Hippocampal formation (tissue), 2 donors: ENCODE measurements around the gene SMAD6.

Source experiments
- DNase-seq, 2 donors: peaks; one replicate each; lab custom pipeline; 2025; lab: John Stamatoyannopoulos, UW

Gene SMAD6

DNA sequence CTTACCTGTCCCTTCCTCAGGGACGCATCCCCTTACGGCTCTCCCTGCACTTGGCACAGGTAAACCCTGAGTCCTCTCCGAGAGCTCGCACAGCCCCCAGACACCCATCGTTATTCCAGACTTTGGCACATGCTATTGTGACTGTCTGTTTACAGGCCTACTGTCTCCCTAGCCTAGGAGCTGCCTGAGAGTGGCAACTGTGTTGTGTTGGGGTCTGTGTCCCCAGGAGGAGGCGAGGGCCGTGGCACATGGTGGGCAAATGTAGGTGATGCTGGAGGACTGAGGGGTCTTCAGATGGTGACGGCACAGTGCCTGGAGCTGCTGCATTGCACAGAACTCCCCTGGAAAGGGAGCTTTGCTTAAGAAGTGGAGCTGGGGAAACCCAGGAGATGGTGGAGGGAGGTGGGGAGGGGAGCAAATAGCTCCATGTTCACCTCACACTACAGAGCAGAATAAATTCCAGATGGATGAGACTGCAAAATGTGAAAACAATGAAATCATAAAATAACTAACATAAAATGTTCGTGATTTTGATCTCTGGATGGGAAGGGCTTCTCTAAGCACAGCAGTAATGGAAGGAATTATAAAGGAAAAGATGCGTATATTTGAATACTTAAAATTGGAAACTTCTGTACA lies 96.5 kb downstream of the SMAD6 start:
- no peak for DNase-seq

- DNase-seq = no peak
These were observed 97.2 kb downstream of the SMAD6 start for GRCh38 chr15:66799242-66799641.

DNA sequence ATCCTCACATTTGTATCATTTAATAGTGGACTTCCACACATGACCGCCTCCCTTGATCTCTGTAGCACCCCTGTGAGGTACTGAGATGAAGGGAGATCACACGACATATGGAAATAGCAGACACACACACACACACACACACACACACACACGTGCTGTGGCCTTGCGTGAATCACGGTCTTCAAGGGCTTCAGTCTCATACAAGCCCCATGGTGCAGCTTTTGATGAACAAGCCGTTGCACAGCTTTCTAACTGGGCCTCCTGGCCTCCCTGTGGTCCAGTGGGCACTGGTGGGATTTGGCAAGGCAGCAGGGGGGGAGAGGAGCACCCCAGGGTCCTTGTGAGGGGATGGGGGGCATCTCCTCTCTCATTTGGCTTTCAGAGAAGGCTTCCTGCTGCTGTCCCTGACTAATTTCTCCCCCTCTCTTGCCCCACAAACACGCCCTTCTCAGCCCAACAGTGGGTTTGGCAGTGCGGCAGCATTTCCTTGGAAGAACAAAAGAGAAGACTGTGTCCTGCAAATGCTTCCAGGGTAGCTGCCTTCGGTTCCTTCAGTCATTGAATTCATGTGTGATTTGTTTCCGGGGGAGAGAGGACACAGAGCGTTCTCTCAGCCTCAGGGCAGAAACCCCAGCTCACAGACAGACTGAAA lies 98.7 kb downstream of the SMAD6 start:
- no peak for DNase-seq

DNA sequence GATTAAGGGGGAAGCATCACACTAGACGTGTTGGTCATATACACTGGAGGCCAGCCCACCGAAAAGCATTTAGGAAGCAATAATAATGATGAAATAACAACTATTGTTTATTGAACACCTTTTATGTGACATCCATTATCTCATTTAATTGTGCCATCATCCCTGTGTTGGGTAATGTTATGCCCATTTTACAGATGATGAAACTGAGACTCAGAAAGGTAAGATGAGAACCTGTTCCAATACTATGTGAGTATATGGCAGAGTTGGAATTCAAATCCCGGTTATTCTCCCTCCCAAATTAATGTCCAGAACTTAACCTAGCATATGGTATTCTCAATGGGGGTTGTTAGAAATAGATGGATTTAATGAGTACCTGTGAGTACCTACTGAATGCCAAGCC lies 99.2 kb downstream of the SMAD6 start:
- no peak for DNase-seq

DNA sequence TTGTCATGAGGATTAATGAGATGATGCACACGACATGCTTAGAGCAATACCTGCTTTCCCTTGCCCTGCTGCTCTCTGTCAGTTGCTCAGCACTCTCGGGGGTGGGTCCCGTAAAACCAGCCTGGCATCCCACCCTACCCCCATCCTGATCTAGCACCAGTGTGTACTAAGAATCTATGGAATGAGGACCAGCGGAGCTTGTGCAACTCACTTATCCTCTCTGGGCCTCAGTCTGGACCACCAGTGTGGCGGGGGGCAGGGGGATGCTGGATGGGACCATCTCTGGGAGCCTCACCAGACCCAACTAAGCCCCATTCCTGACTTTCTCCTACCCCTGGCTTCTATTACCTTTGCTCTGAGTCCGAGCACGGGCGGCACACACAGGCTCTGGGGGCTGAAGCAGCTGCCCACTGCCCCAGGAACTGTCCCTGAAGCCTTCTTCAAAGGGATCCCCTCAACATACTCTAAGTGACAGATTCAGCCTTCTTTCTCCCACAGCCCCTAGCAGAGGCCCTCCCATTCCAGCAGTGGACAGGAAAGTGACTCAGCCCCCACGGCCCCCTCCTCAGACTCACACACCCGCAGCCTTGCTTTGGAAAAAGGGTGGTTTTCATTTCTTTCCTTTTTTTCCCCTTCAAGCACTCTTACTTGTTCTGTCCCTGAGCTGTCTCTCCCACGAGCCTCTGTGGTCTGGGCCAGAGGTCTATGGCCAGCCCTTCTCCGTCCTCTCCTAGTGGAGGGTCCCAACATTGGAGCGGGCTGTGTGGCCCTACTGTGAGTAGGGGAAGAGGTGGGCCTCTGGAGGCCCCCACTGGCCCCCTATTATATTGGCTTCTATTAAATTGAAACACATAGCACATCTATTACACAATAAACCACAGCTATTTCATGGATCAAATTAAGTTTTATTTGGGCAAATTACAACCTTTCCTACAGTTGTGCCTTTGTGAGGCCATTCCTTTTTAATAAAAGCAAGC lies 100.3 kb downstream of the SMAD6 start:
- no peak for DNase-seq

GRCh38 chr15:66803182-66803729 lies 101.2 kb downstream of the SMAD6 start:
- no peak for DNase-seq

- no peak for DNase-seq
These were observed 101.7 kb downstream of the SMAD6 start for GRCh38 chr15:66803749-66804148.

DNA sequence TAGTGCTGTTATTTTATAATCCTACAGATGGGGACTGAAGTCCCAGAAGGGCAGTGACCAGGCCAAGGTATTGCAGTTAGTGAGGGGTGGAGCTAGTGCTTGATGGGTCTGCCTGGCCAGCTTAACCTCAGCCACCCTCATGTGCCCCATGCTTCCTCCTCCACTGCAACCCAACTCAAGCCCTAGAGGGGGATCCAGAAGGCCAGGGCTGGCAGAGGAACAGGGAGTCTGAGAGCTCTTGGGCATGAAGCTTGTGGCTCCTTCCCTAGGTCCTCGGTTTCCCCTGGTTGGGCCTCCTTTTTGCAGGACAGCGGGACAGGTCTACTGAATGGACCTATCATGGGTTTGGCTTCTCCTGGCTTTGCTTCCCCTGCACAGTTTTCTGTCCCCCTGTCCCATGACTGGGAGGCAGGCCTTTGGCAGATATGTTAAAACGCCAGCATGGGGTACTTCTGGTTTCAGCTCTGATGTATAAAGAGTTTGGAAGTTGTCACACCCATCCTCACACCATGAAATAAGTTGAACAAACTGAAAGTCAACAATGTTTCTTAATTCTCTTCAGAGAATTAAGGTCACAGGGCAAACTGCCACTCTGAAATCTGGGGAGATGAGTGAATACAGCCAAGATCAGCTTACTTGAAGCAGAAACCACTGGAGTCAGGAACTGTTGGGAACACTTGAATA lies 103.3 kb downstream of the SMAD6 start:
- DNase-seq = no peak

DNA sequence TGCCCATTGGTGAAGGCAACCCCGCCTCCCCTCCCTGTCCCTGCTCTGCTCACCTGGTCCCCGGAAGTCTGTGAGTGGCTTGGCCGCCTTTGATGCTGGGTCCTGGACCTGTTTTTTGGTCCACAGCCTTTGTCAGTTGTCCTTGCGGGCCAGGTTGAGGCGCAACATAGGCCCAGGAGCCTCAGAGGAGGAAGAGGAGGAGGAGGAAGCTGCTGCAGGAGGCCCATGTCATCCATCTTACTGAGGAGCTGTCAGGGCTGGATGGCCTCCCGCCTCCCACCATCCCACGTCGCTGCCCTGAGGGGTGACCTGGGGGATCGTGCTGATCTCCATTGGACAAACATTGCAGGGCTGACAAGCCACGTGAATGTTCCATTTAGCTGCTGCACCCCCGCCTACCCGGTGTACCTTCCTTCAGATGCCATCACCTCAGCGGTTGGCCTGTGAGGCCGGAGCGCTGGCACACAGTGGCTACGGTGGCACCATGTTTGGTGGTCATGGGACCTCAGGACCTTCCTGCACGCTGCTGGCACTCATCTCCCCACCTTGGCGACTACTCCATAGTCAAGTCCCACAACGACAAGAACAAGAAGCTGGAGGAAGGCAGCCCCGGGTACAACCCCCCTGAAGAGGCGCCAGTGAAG lies 106.3 kb downstream of the SMAD6 start:
- DNase-seq = no peak

GRCh38 chr15:66809664-66810063 lies 107.6 kb downstream of the SMAD6 start:
- DNase-seq = no peak

DNA sequence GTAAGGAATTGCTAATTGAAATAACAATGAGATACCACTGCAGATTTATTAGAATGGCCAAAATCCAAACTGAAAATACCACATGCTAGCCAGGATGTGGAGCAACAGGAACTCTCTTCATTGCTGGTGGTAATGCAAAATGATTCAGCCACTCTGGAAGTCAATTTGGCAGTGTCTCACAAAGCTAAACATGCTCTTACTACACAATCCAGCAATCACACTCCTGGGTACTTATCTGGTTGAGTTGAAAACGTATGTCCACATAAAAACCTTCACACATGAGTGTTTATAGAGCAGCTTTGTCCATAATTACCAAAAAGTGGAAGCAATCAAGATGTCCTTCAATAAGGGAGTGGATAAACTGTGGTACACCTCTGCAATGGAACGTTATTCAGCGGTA lies 113.3 kb downstream of the SMAD6 start:
- DNase-seq = no peak

GRCh38 chr15:66816201-66816600 lies 114.2 kb downstream of the SMAD6 start:
- DNase-seq = no peak

GRCh38 chr15:66819084-66819483 lies 117.0 kb downstream of the SMAD6 start:
- DNase-seq = no peak

DNA sequence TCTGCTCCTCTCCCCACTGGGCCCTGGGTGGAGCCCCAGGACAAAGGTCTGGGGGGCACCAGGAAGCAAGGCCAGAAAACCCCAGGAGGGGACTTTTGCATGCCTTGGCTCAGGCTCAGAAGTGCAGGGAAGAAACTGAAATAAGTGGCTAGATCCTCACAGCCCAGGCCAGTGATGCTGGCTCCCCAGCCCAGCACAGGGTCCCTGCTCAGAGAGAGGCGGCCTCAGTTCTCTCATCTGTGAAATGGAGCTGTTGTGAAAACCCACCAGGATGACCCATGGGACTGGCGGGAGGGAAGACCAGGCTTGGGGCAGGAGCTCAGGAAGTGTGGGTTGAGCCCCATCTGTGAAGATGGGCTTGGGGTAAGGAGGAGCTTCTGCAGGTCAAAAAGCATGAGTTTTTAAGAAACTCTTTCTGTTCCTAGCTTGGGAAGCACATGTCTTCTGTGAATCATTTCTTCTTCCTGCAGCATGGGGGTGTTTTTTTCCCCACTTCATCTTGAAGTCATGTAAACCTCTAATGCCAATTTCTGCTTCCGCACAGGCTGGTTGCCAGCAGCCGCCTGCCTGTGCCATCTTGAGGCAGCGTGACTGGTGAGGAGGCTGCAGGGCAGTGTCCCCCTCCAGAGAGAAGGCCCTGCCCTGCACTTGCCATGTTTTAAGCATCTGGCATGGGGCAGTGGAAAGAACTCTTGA lies 118.6 kb downstream of the SMAD6 start:
- no peak for DNase-seq

- no peak for DNase-seq
These were observed 119.3 kb downstream of the SMAD6 start for GRCh38 chr15:66821307-66821706.

DNA sequence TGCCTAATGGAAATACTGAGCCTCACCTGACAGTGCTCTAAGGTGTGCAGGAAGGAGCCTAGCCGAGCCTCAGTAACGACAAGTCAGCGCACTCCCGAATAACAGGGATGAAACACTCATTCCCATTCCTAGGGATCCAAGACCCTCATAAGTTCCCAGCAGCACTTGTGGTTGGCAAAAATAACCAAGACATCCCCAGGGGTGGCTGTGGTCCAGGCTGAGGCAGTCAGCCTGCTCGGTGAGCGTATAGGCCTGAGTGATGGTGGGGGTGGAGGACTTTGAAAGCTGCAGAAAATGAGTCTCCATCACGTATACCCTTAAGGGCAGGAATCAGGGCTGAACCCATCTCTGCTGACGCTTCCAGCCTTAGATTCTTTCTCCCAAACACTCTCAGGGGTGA lies 120.1 kb downstream of the SMAD6 start:
- DNase-seq = no peak

- DNase-seq = no peak
These were observed 120.5 kb downstream of the SMAD6 start for GRCh38 chr15:66822576-66822975.

DNA sequence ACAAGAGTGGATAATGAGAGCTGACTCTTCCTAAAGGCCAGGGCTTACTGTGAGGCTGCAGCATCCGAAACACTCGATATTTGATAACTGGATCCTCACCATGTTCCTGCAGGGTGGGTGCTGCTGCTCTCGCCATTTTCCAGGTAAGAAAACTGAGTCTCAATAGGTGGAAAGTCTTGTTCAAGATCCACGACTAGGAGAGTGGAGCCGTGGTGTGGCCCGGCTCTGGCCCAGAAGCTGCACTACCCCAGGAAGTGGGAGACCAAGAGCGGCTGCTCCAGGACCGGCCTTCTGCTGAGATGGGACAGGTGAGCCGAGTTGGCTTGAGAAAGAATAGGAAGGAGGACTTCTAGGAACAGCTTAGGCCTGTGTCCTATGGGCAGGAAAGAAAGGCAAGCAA lies 121.6 kb downstream of the SMAD6 start:
- DNase-seq = no peak

GRCh38 chr15:66824424-66824823 lies 122.4 kb downstream of the SMAD6 start:
- DNase-seq = no peak

DNA sequence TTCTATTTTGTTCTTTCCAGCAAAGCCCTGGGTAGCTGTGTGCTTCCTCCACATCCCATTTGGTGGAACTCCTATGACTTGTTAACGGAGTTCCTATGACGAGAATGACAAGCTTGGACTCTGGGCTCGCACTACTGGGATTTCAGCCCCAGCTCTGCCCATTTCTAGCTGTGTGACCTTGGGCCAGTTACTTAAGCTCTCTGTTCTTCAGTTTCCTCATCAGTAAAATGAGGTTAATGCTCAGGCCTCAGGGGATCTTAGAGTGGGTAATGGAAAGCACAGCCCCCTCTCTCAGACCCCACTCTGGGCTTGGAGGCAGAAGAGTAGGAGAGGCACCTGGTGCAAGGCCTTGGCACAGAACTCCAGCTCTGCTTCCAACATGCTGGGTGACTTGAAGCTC lies 123.1 kb downstream of the SMAD6 start:
- DNase-seq = no peak

- no peak for DNase-seq
These were observed 123.7 kb downstream of the SMAD6 start for GRCh38 chr15:66825731-66826130.
